Vagina (tissue), 2 donors: Measurements from ENCODE around the gene LRRC17. TPM values are rescaled to one million over a fixed set of nuclear protein-coding genes. Genes with fewer than 3 reads are reported as not detected.
"Not testable (repeated sequence)": the region's sequence is repeated elsewhere in the genome, so short reads cannot be mapped to it uniquely, and the experiment has no call there.

Source experiments
- DNase-seq, 2 donors: peaks; one replicate each; pipeline ENCODE4 v3.0.0-alpha.2; 2017; ENCODE audit errors: extremely low spot score in 2 of 2
- H3K27ac ChIP-seq: fragments of 200-600 bp; sonication (generic); one replicate; pipeline ENCODE4 v1.5.1; 2019
- H3K27me3 ChIP-seq: fragments of 200-600 bp; sonication (generic); one replicate; pipeline ENCODE4 v1.5.1; 2019
- H3K36me3 ChIP-seq, 2 donors: fragments of 200-600 bp; sonication (generic); one replicate each; pipeline ENCODE4 v1.5.1; 2017 to 2019
- H3K4me1 ChIP-seq: fragments of 200-600 bp; sonication (generic); one replicate; pipeline ENCODE4 v1.5.1; 2019
- H3K4me3 ChIP-seq, 2 donors: fragments of 200-600 bp; sonication (generic); 1 replicate in 1 of 2; 2 replicates in 1 of 2; pipeline ENCODE4 v1.5.1; 2016 to 2019
- H3K9me3 ChIP-seq: fragments of 200-600 bp; sonication (generic); one replicate; pipeline ENCODE4 v1.5.1; 2019
- CTCF ChIP-seq, 3 experiments: fragments of 450-650 bp in 2 of 3; fragments of 200-600 bp in 1 of 3; sonication (generic) in 1 of 3; IDR thresholded peaks; one replicate each; pipeline ENCODE4 v1.5.1; 2017 to 2019; ENCODE audit warnings: antibody characterized with exemption in 3 of 3, mild to moderate bottlenecking in 2 of 3, moderate library complexity in 2 of 3
- POLR2A ChIP-seq, 2 donors: fragments of 450-650 bp; IDR thresholded peaks; one replicate each; pipeline ENCODE4 v1.6.1; 2017; ENCODE audit warnings: antibody characterized with exemption in 2 of 2, mild to moderate bottlenecking in 2 of 2, moderate library complexity in 2 of 2
- POLR2AphosphoS5 ChIP-seq, 2 donors: sonication (generic); formaldehyde crosslinking; IDR thresholded peaks; one replicate each; pipeline ENCODE4 v1.9.0; 2017; ENCODE audit warnings: antibody characterized with exemption in 2 of 2, mild to moderate bottlenecking in 2 of 2, low read depth in 1 of 2; ENCODE audit not compliant: insufficient read depth in 1 of 2
- intact Hi-C: fragments of 100-400 bp; cut with DNase I; formaldehyde crosslinking; loops from one replicate; pipeline ENCODE4 v1.15.1; 2023
- total RNA-seq: library from RNA; depleted of rRNA; stranded (reverse); fragments of >200 nt; gene quantifications from one replicate; pipeline ENCODE4 v1.2.3, GENCODE V29; 2016

LRRC17 gene
- total RNA-seq, 1 donor from 2014 or later: 2.9 TPM

- H3K4me1 ChIP-seq: peaks cover 9% of the 10 kb centered on the region
- no peaks in the 10 kb centered on the region for H3K27me3 ChIP-seq
- no peak for DNase-seq
- H3K9me3 ChIP-seq: no peaks in the 10 kb centered on the region
- peak overlapping the region; percentile 20 for H3K27ac ChIP-seq
- TF ChIP-seq POLR2AphosphoS5 (IDR thresholded peaks at IDR 0.05; ENCODE audit: insufficient read depth in 1 of 2, low read depth in 1 of 2) (no peak), POLR2A (IDR thresholded peaks at IDR 0.05) (no peak)
- no peak overlapping the region for H3K4me3 ChIP-seq
- H3K36me3 ChIP-seq: no peaks in the 10 kb centered on the region
- intact Hi-C loops: no loop called here
Measured at GRCh38 chr7:102942868-102943267, 30.1 kb downstream of the LRRC17 start.

GRCh38 chr7:102943423-102944169 is 30.8 kb downstream of the LRRC17 start:
- intact Hi-C loops: no loop called here

GRCh38 chr7:102944241-102944640 is 31.4 kb downstream of the LRRC17 start:
- peaks cover 9% of the 10 kb centered on the region for H3K4me1 ChIP-seq
- no peaks in the 10 kb centered on the region for H3K27me3 ChIP-seq
- intact Hi-C loops: no loop called here
- no peak overlapping the region for H3K27ac ChIP-seq
- DNase-seq: no peak
- H3K4me3 ChIP-seq: no peak overlapping the region
- no peak for TF ChIP-seq POLR2AphosphoS5 (IDR thresholded peaks at IDR 0.05; ENCODE audit: insufficient read depth in 1 of 2, low read depth in 1 of 2)
- no peak for TF ChIP-seq CTCF (IDR thresholded peaks at IDR 0.05)
- no peak for TF ChIP-seq POLR2A (IDR thresholded peaks at IDR 0.05)
- H3K36me3 ChIP-seq: no peaks in the 10 kb centered on the region
- no peaks in the 10 kb centered on the region for H3K9me3 ChIP-seq

More at GRCh38 chr7:102943423-102944169, 30.8 kb downstream of the LRRC17 start:
- Histone ChIP-seq H3K4me3 (no peak overlapping the region), H3K27me3 (no peaks in the 10 kb centered on the region), H3K36me3 (no peaks in the 10 kb centered on the region), H3K4me1 (peaks cover 9% of the 10 kb centered on the region), H3K9me3 (no peaks in the 10 kb centered on the region), H3K27ac (no peak overlapping the region)
- TF ChIP-seq POLR2A (IDR thresholded peaks at IDR 0.05) (no peak), CTCF (IDR thresholded peaks at IDR 0.05) (no peak)
- no peak for DNase-seq

- no peak for TF ChIP-seq POLR2A (IDR thresholded peaks at IDR 0.05)
- TF ChIP-seq CTCF (IDR thresholded peaks at IDR 0.05): no peak
- no peak for TF ChIP-seq POLR2AphosphoS5 (IDR thresholded peaks at IDR 0.05; ENCODE audit: insufficient read depth in 1 of 2, low read depth in 1 of 2)
- no peaks in the 10 kb centered on the region for H3K27me3 ChIP-seq
- no peaks in the 10 kb centered on the region for H3K36me3 ChIP-seq
- intact Hi-C loops: no loop called here
- H3K4me3 ChIP-seq: no peak overlapping the region
- H3K27ac ChIP-seq: no peak overlapping the region
- no peak for DNase-seq
- H3K4me1 ChIP-seq: peaks cover 1% of the 10 kb centered on the region
- no peaks in the 10 kb centered on the region for H3K9me3 ChIP-seq
Measured at GRCh38 chr7:102951839-102952238, 39.0 kb downstream of the LRRC17 start.

GRCh38 chr7:102953406-102953805 is 40.6 kb downstream of the LRRC17 start:
- H3K27ac ChIP-seq: no peak overlapping the region
- no peak overlapping the region for H3K4me3 ChIP-seq
- H3K36me3 ChIP-seq: no peaks in the 10 kb centered on the region
- no peaks in the 10 kb centered on the region for H3K27me3 ChIP-seq
- no peaks in the 10 kb centered on the region for H3K4me1 ChIP-seq
- no peaks in the 10 kb centered on the region for H3K9me3 ChIP-seq
- TF ChIP-seq POLR2AphosphoS5 (IDR thresholded peaks at IDR 0.05; ENCODE audit: insufficient read depth in 1 of 2, low read depth in 1 of 2) (no peak), POLR2A (IDR thresholded peaks at IDR 0.05) (no peak), CTCF (IDR thresholded peaks at IDR 0.05) (no peak)
- DNase-seq: no peak
- intact Hi-C loops: no loop called here

- intact Hi-C loops: not testable (repeated sequence)
Measured at GRCh38 chr7:102954359-102954758, 41.6 kb downstream of the LRRC17 start.

GRCh38 chr7:102958004-102958403 is 45.2 kb downstream of the LRRC17 start:
- H3K4me3 ChIP-seq, H3K27ac ChIP-seq, H3K27me3 ChIP-seq, H3K9me3 ChIP-seq, DNase-seq, H3K4me1 ChIP-seq, intact Hi-C loops, H3K36me3 ChIP-seq: not testable (repeated sequence)

More at GRCh38 chr7:102954359-102954758, 41.6 kb downstream of the LRRC17 start:
- H3K9me3 ChIP-seq, H3K4me3 ChIP-seq, H3K36me3 ChIP-seq, H3K4me1 ChIP-seq, DNase-seq, H3K27ac ChIP-seq, H3K27me3 ChIP-seq: not testable (repeated sequence)

- H3K4me3 ChIP-seq, H3K27me3 ChIP-seq, H3K27ac ChIP-seq, H3K9me3 ChIP-seq, DNase-seq, H3K4me1 ChIP-seq, H3K36me3 ChIP-seq, intact Hi-C loops: not testable (repeated sequence)
Measured at GRCh38 chr7:102961993-102962392, 49.2 kb downstream of the LRRC17 start.
